ENCODE data around the gene GTF2IRD1.

DNA sequence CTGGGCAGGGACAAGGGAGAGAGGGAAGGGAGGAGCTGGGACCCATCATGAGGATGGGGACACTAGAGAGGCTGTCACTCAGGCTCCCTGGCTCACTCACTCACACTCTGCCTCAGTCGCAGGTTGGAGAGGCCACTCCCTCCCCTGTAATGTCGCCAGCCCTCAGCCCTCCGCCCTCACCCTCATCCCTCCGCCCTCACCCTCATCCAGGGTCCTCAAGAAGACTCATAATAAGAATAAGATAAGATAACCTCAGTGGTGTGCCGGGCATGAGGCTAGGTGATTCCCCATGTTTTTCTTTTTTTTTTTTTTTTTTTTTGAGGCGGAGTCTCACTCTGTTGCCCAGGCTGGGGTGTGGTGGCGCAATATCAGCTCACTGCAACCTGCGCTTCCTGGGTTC is 92.2 kb downstream of the GTF2IRD1 start:
- no peak for TF ChIP-seq POLR2AphosphoS5 (IDR thresholded peaks at IDR 0.05; ENCODE audit: low read depth, low read length)
- TF ChIP-seq FOXP2 (optimal IDR thresholded peaks at IDR 0.05; ENCODE audit: borderline replicate concordance, extremely low read depth, extremely low read length, insufficient read depth), result no peak
- TF ChIP-seq TAF1 (IDR thresholded peaks at IDR 0.05; ENCODE audit: borderline replicate concordance, insufficient read depth, low read length), result no peak
- TF ChIP-seq, protein P1, sequence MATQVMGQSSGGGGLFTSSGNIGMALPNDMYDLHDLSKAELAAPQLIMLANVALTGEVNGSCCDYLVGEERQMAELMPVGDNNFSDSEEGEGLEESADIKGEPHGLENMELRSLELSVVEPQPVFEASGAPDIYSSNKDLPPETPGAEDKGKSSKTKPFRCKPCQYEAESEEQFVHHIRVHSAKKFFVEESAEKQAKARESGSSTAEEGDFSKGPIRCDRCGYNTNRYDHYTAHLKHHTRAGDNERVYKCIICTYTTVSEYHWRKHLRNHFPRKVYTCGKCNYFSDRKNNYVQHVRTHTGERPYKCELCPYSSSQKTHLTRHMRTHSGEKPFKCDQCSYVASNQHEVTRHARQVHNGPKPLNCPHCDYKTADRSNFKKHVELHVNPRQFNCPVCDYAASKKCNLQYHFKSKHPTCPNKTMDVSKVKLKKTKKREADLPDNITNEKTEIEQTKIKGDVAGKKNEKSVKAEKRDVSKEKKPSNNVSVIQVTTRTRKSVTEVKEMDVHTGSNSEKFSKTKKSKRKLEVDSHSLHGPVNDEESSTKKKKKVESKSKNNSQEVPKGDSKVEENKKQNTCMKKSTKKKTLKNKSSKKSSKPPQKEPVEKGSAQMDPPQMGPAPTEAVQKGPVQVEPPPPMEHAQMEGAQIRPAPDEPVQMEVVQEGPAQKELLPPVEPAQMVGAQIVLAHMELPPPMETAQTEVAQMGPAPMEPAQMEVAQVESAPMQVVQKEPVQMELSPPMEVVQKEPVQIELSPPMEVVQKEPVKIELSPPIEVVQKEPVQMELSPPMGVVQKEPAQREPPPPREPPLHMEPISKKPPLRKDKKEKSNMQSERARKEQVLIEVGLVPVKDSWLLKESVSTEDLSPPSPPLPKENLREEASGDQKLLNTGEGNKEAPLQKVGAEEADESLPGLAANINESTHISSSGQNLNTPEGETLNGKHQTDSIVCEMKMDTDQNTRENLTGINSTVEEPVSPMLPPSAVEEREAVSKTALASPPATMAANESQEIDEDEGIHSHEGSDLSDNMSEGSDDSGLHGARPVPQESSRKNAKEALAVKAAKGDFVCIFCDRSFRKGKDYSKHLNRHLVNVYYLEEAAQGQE (IDR thresholded peaks at IDR 0.05; ENCODE audit: insufficient read depth in 1 of 2, low read depth in 2 of 2, low read length in 2 of 2), result no peak
- no peak for TF ChIP-seq SIN3A (IDR thresholded peaks at IDR 0.05; ENCODE audit: borderline replicate concordance, insufficient read depth, low read length)

Data from PFSK-1 (cell line).